A549 (cell line): Measurements from ENCODE around the gene UTP11. TPM values are rescaled to one million over a fixed set of nuclear protein-coding genes. Genes with fewer than 3 reads are reported as not detected.
A peak's percentile ranks its signal among the peaks of the same experiment; 100 is the strongest.

ENCODE experiments used
- ATAC-seq, 2 experiments: fragments of 200-7000 bp in 1 of 2; fragments of >200 bp in 1 of 2; cut with Nextera tagmentation in 1 of 2; cut with Tn5 transposase in 1 of 2; 3 replicates each; pipeline versions ENCODE4 v1.8.0 to v1.9.1; 2018 to 2020; ENCODE audit warnings: mild to moderate bottlenecking in 1 of 2, moderate library complexity in 1 of 2
- CTCF ChIA-PET: fragments of 300-600 bp; sonication (Branson Sonifier 250); formaldehyde crosslinking; extraction: SDS; loops from one replicate; lab custom pipeline; 2021; ENCODE audit warnings: antibody characterized with exemption, inconsistent platforms; lab: Yijun Ruan, JAX
- POLR2A ChIA-PET: fragments of 350-600 bp; formaldehyde crosslinking; extraction: SDS; loops from one replicate; lab custom pipeline; 2021; ENCODE audit warnings: antibody characterized with exemption, inconsistent platforms; lab: Yijun Ruan, JAX
- DNase-seq, 2 experiments: peaks; one replicate each; pipeline versions ENCODE4 v3.0.0 to v3.0.0-alpha.2; 2011 to 2016; ENCODE audit warnings: low read depth in 1 of 2, low spot score in 1 of 2
- FAIRE-seq: peaks from 2 replicates; lab custom pipeline; 2011; peaks lifted over from hg19 to GRCh38; lab: Jason Lieb, UNC
- H3K27ac ChIP-seq, 2 experiments: fragments of >200 bp; sonication (Bioruptor Twin); formaldehyde crosslinking; 3 replicates each; pipeline ENCODE4 v1.5.1; 2016 to 2017
- H3K4me1 ChIP-seq: fragments of >200 bp; sonication (Bioruptor Twin); formaldehyde crosslinking; 3 replicates; pipeline ENCODE4 v1.6.1; 2016
- H3K4me2 ChIP-seq: fragments of >200 bp; sonication (Bioruptor Twin); formaldehyde crosslinking; 3 replicates; pipeline ENCODE4 v1.6.1; 2016
- H3K4me3 ChIP-seq: fragments of >200 bp; sonication (Bioruptor Twin); formaldehyde crosslinking; 3 replicates; pipeline ENCODE4 v1.5.1; 2016
- H3K9me3 ChIP-seq: fragments of >200 bp; sonication (Bioruptor Twin); formaldehyde crosslinking; 3 replicates; pipeline ENCODE4 v1.6.1; 2016
- ATOH8 ChIP-seq: fragments of 250-450 bp; sonication (Bioruptor Pico); IDR thresholded peaks from 2 replicates; pipeline ENCODE4 v1.5.0; 2020; ENCODE audit warnings: low read depth, mild to moderate bottlenecking, moderate library complexity
- BHLHE40 ChIP-seq: IDR thresholded peaks from 2 replicates; pipeline ENCODE4 v1.6.1; 2012; ENCODE audit warnings: low read depth, low read length, inconsistent platforms
- CBX2 ChIP-seq: fragments of 200-600 bp; sonication (generic); IDR thresholded peaks from 2 replicates; pipeline ENCODE4 v1.6.1; 2016; ENCODE audit warnings: low read depth, mild to moderate bottlenecking, borderline replicate concordance
- CBX8 ChIP-seq: fragments of 200-600 bp; sonication (generic); IDR thresholded peaks from 2 replicates; pipeline ENCODE4 v1.6.1; 2016
- CTCF ChIP-seq: fragments of >200 bp; sonication (Bioruptor Twin); formaldehyde crosslinking; IDR thresholded peaks from 3 replicates; pipeline ENCODE4 v1.5.1; 2016
- E2F6 ChIP-seq: IDR thresholded peaks from 2 replicates; pipeline ENCODE4 v1.6.1; 2012; ENCODE audit warnings: low read depth, borderline replicate concordance
- FOXS1 ChIP-seq: fragments of 250-450 bp; sonication (Bioruptor Pico); IDR thresholded peaks from 2 replicates; pipeline ENCODE4 v1.5.0; 2020; ENCODE audit warnings: mild to moderate bottlenecking, moderate library complexity
- GATA3 ChIP-seq: IDR thresholded peaks from 2 replicates; pipeline ENCODE4 v1.6.1; 2012; ENCODE audit warnings: borderline replicate concordance
- HMGXB4 ChIP-seq: fragments of 250-450 bp; sonication (Bioruptor Pico); IDR thresholded peaks from 2 replicates; pipeline ENCODE4 v1.5.0; 2021; ENCODE audit warnings: mild to moderate bottlenecking, moderate library complexity, borderline replicate concordance
- KDM1A ChIP-seq: fragments of 200-600 bp; sonication (generic); IDR thresholded peaks from 2 replicates; pipeline ENCODE4 v1.6.1; 2016; ENCODE audit warnings: low read depth, mild to moderate bottlenecking
- MYC ChIP-seq: IDR thresholded peaks from 2 replicates; pipeline ENCODE4 v1.6.1; 2012; ENCODE audit warnings: mild to moderate bottlenecking, inconsistent platforms, low read length, improper control_type of control experiment, borderline replicate concordance
- NPAS2 ChIP-seq: fragments of 250-450 bp; sonication (Bioruptor Pico); IDR thresholded peaks from 2 replicates; pipeline ENCODE4 v1.8.0; 2022; ENCODE audit warnings: mild to moderate bottlenecking, moderate library complexity, borderline replicate concordance
- NR3C1 ChIP-seq: fragments of >200 bp; sonication (Bioruptor Twin); formaldehyde crosslinking; IDR thresholded peaks from 3 replicates; pipeline ENCODE4 v1.6.1; 2017
- PHF8 ChIP-seq: fragments of 200-600 bp; sonication (generic); IDR thresholded peaks from 2 replicates; pipeline ENCODE4 v1.6.1; 2016; ENCODE audit warnings: low read depth, mild to moderate bottlenecking, antibody characterized with exemption, moderate library complexity, borderline replicate concordance
- POLR2A ChIP-seq: IDR thresholded peaks from 2 replicates; pipeline ENCODE4 v1.6.1; 2012; ENCODE audit warnings: mild to moderate bottlenecking, low read length
- RCOR1 ChIP-seq: fragments of 150-350 bp; IDR thresholded peaks from 2 replicates; pipeline ENCODE4 v1.6.1; 2014; ENCODE audit warnings: antibody characterized with exemption, low read length, low read depth
- REST ChIP-seq: fragments of 200-600 bp; sonication (generic); IDR thresholded peaks from 2 replicates; pipeline ENCODE4 v1.6.1; 2016; ENCODE audit warnings: antibody characterized with exemption, mild to moderate bottlenecking, moderate library complexity
- SMC3 ChIP-seq: fragments of >200 bp; sonication (Bioruptor Twin); formaldehyde crosslinking; IDR thresholded peaks from 3 replicates; pipeline ENCODE4 v1.6.1; 2018; ENCODE audit warnings: inconsistent platforms
- SREBF2 ChIP-seq: fragments of 450-650 bp; IDR thresholded peaks from 2 replicates; pipeline ENCODE4 v1.6.1; 2014; ENCODE audit warnings: mild to moderate bottlenecking, moderate library complexity
- TP53 ChIP-seq: fragments of 250-450 bp; sonication (Bioruptor Pico); IDR thresholded peaks from 2 replicates; pipeline ENCODE4 v1.5.0; 2021; ENCODE audit warnings: mild to moderate bottlenecking, moderate library complexity
- WGBS: methylation state at CpG from one replicate; pipeline ENCODE4 v1.1.6; 2017; ENCODE audit errors: missing lambda C conversion rate; 5-methylcytosine and 5-hydroxymethylcytosine counted together
- polyA plus RNA-seq, 4 experiments: library from polyadenylated mRNA; depleted of rRNA in 3 of 4; stranded (reverse); fragments of >200 nt; fragmentation: RNase III in 1 of 4; extraction: RNeasy Plus Mini Kit Qiagen cat#74134 plus additional on column Dnase treatment in 1 of 4; gene quantifications; 2 replicates in 3 of 4; 3 replicates in 1 of 4; pipeline ENCODE4 v1.2.3, GENCODE V29; 2011 to 2017

The UTP11 gene
- polyA plus RNA-seq, 2 of the 4 experiments (the other 2 are of a cell fraction) = 37.6 to 44.8 TPM

- Histone ChIP-seq H3K9me3 (no peaks in the 10 kb centered on the region), H3K4me2 (no peak overlapping the region), H3K27ac (peak overlapping the region in 1 of 2 experiments; percentile 34; a peak in 1 of 6 replicates), H3K4me3 (no peak overlapping the region), H3K4me1 (peaks cover 13% of the 10 kb centered on the region)
- TF ChIP-seq KDM1A (no peak), MYC (no peak), RCOR1 (no peak), CBX8 (no peak), SREBF2 (no peak), E2F6 (no peak)
- DNase-seq (no peak), ATAC-seq (no peak), FAIRE-seq (no peak)
- 80% methylated on average over 8 of the region's 8 CpGs for WGBS
- ChIA-PET POLR2A (no interaction called here), CTCF (interaction anchor here (1.1 to 3.7 kb wide), 3 partner anchors 10 to 20 kb away, joined by 3 to 15 read pairs (median 3); no protein-coding TSS in a partner anchor)
These were observed 3.3 kb upstream of the UTP11 start for GRCh38 chr1:38009088-38009840.

GRCh38 chr1:38009841-38010180 is 2.7 kb upstream of the UTP11 start:
- Histone ChIP-seq H3K4me1 (peaks cover 14% of the 10 kb centered on the region), H3K9me3 (no peaks in the 10 kb centered on the region), H3K4me2 (no peak overlapping the region), H3K4me3 (no peak overlapping the region)
- ChIA-PET CTCF (interaction anchor here (1.0 to 3.7 kb wide), 3 partner anchors 10 to 20 kb away, joined by 3 to 15 read pairs (median 9); partner anchors contain the start of gene SF3A3), POLR2A (no interaction called here)
- 88% methylated on average over 6 of the region's 6 CpGs for WGBS
- DNase-seq (no peak), ATAC-seq (no peak), FAIRE-seq (no peak)
- no peak for TF ChIP-seq SMC3
- TF ChIP-seq RCOR1 = no peak
- no peak for TF ChIP-seq ATOH8 (CRISPR knock-in tag)
- TF ChIP-seq TP53 (CRISPR knock-in tag) = no peak
- TF ChIP-seq, all 56 proteins: peak for 0
- H3K27ac ChIP-seq = no peak overlapping the region

GRCh38 chr1:38013227-38013622 is 691 bp downstream of the UTP11 start:
- no peak for DNase-seq
- H3K4me1 ChIP-seq = peaks cover 30% of the 10 kb centered on the region
- CTCF ChIA-PET = interaction anchor here (1.1 to 2.5 kb wide), 4 partner anchors 14 to 822 kb away, joined by 4 to 13 read pairs (median 8); partner anchors contain the start of gene SF3A3
- TF ChIP-seq KDM1A (peak; percentile 64; the same call in 1 of the 2 replicates), HMGXB4 (CRISPR knock-in tag) (no peak), CTCF (no peak)
- TF ChIP-seq, all 56 proteins: peak for 1
- Histone ChIP-seq H3K4me3 (peak overlapping the region; percentile 68), H3K27ac (peak overlapping the region; percentile 94 to 95), H3K9me3 (no peaks in the 10 kb centered on the region), H3K4me2 (peak overlapping the region; percentile 99)
- 15% methylated on average over 4 of the region's 4 CpGs for WGBS
- POLR2A ChIA-PET = no interaction called here
- FAIRE-seq (no peak), ATAC-seq (no peak)

- DNase-seq = no peak
- Histone ChIP-seq H3K4me2 (peak overlapping the region; percentile 99), H3K27ac (no peak overlapping the region), H3K4me3 (no peak overlapping the region), H3K4me1 (peaks cover 30% of the 10 kb centered on the region), H3K9me3 (no peaks in the 10 kb centered on the region)
- WGBS = 50% methylated on average over 4 of the region's 4 CpGs
- CTCF ChIA-PET = interaction anchor here (1.1 to 2.5 kb wide), 3 partner anchors 13 to 821 kb away, joined by 4 to 13 read pairs (median 11); partner anchors contain the start of gene SF3A3
- POLR2A ChIA-PET = no interaction called here
- FAIRE-seq = no peak
- no peak for ATAC-seq
- no peak for TF ChIP-seq BHLHE40
- TF ChIP-seq GATA3 = no peak
- no peak for TF ChIP-seq REST
- no peak for TF ChIP-seq PHF8
- TF ChIP-seq POLR2A = no peak
- TF ChIP-seq NPAS2 (CRISPR knock-in tag) = no peak
- TF ChIP-seq NR3C1 = no peak
- no peak for TF ChIP-seq FOXS1
- TF ChIP-seq CBX2 = no peak
These were observed 1.6 kb downstream of the UTP11 start for GRCh38 chr1:38014171-38014570.
